NCI-H526 treated with DMSO at 0.1 percent for 48 hours (cell line): ENCODE data around the gene PPME1.

Source experiments
- DNase-seq: peaks from one replicate; lab custom pipeline; 2025; lab: John Stamatoyannopoulos, UW

PPME1 gene

DNA sequence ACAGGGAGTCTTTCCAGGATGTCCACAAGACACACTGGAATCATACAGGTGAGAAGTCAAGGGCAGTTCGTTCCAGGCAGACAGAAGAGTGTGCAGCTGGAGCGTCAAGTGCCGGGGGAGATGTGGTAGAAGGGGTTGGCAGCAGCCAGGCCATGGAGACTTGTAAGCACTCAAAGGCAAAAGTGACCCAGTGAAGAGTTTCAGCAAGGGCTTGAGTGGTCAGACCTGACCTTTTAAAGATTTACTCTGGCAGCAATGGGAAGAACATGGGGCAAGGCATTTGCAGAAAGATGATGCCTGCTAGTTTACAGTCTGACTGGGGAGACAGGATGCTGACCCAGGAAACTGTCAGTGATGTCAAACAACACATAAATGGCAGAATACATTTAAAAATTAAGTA is 111.3 kb downstream of the PPME1 start:
- no peak for DNase-seq

DNA sequence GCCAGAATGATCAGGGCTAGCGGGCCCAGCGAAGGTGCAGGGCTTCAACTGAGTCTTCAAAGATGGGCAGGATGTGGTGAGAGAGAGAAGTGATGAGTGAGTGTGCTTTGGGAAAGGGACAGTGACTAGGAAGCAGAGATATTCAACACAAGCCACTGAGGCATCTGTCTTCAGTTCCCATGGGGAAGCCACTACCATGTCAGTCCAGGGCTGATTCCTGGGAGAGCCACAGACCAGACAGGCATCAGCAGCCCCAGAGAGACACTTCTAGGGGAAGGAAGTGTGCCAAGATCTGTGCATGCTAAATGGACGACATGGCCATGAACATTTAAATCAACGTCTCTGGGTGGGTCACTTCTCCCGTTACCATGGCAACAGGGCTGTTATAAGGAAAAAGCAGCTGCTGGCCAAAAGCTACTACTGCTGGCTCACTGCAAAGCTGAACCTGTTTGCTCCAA is 111.9 kb downstream of the PPME1 start:
- no peak for DNase-seq

DNA sequence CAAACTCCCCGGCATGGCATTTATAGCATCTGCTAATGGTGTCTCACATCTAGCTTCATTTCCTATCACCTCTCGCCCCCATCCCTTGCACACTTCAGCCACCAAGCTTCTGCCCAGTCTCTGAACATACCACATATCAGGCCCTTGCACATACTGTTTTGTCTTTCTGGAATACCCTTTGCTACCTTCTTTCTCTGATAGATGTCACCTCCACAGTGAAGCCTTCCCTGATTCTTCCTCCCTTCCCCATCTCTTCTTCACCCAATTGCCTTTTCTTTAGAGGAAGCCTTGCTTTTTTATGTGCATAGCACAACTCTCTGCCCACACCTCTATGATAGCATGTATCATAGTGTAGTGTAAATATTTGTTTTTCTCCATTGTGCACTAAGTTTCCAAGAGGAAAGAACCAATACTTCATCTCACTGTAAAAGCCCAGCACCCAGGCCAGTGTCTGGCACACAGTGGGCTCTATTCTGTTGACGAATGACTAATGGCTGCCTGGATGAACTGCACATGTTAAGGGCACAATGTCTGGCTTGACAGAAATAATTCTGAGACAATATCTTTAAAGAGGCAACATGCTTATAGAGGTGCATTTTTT is 112.6 kb downstream of the PPME1 start:
- DNase-seq: no peak

DNA sequence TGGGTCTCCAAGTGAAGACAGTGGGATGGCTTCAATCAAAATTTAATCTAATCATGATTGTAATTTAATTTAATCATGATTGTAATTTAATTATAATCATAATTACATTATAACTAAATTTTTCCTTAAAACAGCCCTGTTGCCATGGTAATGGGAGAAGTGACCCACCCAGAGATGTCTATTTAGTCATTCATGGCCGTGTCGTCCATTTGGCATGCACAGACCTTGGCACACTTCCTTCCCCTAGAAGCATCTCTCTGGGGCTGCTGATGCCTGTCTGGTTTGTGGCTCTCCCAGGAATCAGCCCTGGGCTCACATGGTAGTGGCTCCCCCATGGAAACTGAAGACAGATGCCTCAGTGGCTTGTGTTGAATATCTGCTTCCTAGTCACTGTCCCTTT is 113.4 kb downstream of the PPME1 start:
- no peak for DNase-seq

DNA sequence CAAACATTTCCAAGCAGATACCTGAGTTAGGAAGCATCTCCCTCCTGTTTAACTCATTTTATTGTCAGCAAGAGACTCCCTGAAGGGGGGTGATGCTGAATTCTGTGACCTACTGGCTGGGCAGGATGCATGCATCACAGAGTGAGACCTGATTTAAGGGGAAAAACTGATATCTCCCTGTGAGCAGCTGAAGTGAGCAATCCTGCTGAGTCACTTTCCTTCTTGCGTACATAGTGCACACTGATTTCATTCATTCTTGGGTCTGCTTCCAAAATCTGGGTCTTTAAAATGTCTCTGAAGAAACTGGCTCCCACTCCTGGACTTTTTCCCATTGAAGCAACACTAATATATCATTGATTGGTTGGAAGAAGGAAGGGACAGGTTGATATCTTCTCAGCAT is 117.1 kb downstream of the PPME1 start:
- no peak for DNase-seq

DNA sequence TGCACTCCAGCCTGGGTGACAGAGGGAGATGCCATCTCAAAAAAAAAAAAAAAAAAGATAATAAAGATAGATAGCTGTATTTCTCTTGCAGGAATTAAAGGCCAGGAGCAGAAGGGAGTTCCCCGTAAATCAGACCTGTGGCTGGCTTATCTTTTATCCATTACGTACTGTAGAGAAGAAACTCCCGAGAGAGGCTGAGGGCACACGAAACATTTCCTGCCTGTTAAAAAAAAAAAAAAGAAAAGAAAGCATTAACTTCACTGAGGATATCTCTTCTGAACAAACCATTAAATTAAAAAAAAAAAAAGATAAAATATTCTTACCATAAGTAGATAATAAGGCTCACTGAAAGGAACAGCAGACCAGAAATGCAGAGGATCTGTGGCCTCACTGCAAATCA is 117.8 kb downstream of the PPME1 start:
- DNase-seq: no peak

GRCh38 chr11:74297484-74297883 is 126.4 kb downstream of the PPME1 start:
- DNase-seq: no peak

DNA sequence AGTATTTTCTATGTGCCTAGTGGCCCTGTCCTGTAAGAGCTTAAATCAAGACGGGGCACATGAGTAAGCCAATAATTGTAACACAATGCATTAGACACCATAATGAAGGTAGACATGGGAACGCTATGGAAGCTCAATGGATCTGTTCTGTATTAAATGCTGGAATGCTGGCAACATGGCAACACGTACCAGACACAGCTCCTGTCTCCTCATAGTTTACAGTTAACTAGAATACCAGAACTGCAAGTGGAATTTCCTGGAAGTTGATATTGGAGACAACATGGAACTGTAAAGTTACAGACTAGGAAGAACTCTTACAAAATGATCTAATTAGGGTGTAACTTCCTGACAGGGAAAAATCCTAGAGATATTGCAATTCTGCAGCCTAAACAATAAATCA is 127.9 kb downstream of the PPME1 start:
- no peak for DNase-seq
